ENCODE data around the gene ASB3. TPM values are rescaled to one million over a fixed set of nuclear protein-coding genes. Genes with fewer than 3 reads are reported as not detected.

ASB3 gene
- polyA plus RNA-seq, 2 of the 4 experiments (the other 2 are of a cell fraction): 13.5 to 35.9 TPM

GRCh38 chr2:53646788-53647187 lies 140.0 kb downstream of the ASB3 start:
- FAIRE-seq (no peak), DNase-seq (ENCODE audit: low read depth in 1 of 2, low spot score in 1 of 2) (no peak), ATAC-seq (no peak)
- no peaks in the 10 kb centered on the region for H3K4me1 ChIP-seq
- ChIA-PET POLR2A (no interaction called here), CTCF (interaction anchor here (1.8 kb wide), 1 partner anchor 24 kb away, joined by 3 read pairs; no protein-coding TSS in a partner anchor)
- 51% methylated on average over 2 of the region's 2 CpGs for WGBS (ENCODE audit: missing lambda C conversion rate)
- H3K9me3 ChIP-seq: no peaks in the 10 kb centered on the region
- no peak overlapping the region for H3K4me3 ChIP-seq
- no peak for TF ChIP-seq TP53 (CRISPR knock-in tag; IDR thresholded peaks at IDR 0.05)
- no peak for TF ChIP-seq E2F6 (IDR thresholded peaks at IDR 0.05; ENCODE audit: borderline replicate concordance, low read depth)
- no peak for TF ChIP-seq CBX2 (IDR thresholded peaks at IDR 0.05; ENCODE audit: borderline replicate concordance, low read depth)
- TF ChIP-seq EP300 (IDR thresholded peaks at IDR 0.05): no peak
- TF ChIP-seq NFE2L2 (conservative IDR thresholded peaks at IDR 0.05; ENCODE audit: low read length): no peak
- no peak for TF ChIP-seq MAX (IDR thresholded peaks at IDR 0.05)
- no peak for TF ChIP-seq JUNB (IDR thresholded peaks at IDR 0.05)
- TF ChIP-seq REST (IDR thresholded peaks at IDR 0.05): no peak
- no peak for TF ChIP-seq FOXS1 (CRISPR knock-in tag; IDR thresholded peaks at IDR 0.05)
- no peak for TF ChIP-seq SREBF2 (IDR thresholded peaks at IDR 0.05)
- TF ChIP-seq ATOH8 (CRISPR knock-in tag; IDR thresholded peaks at IDR 0.05; ENCODE audit: low read depth): no peak
- no peak for TF ChIP-seq RAD21 (conservative IDR thresholded peaks at IDR 0.05 in 1 of 2, IDR thresholded peaks at IDR 0.05 in 1 of 2)
- no peak for TF ChIP-seq EHF (CRISPR knock-in tag; IDR thresholded peaks at IDR 0.05)
- TF ChIP-seq POLR2AphosphoS2 (conservative IDR thresholded peaks at IDR 0.05; ENCODE audit: low read length): no peak
- TF ChIP-seq HOXA7 (CRISPR knock-in tag; IDR thresholded peaks at IDR 0.05): no peak
- TF ChIP-seq CHD4 (IDR thresholded peaks at IDR 0.05; ENCODE audit: borderline replicate concordance): no peak
- no peak for TF ChIP-seq FOSB (CRISPR knock-in tag; IDR thresholded peaks at IDR 0.05)
- no peak for TF ChIP-seq CHD2 (IDR thresholded peaks at IDR 0.05; ENCODE audit: low read length, partially characterized antibody)
- H3K27ac ChIP-seq: no peak overlapping the region
- no peak overlapping the region for H3K4me2 ChIP-seq

GRCh38 chr2:53641290-53641689 lies 145.5 kb downstream of the ASB3 start:
- Histone ChIP-seq H3K27ac (no peak overlapping the region), H3K4me3 (no peak overlapping the region), H3K4me1 (no peaks in the 10 kb centered on the region), H3K9me3 (no peaks in the 10 kb centered on the region), H3K4me2 (no peak overlapping the region)
- ATAC-seq: no peak
- no peak for DNase-seq (ENCODE audit: low read depth in 1 of 2, low spot score in 1 of 2)
- POLR2A ChIA-PET: no interaction called here
- FAIRE-seq: no peak
- WGBS (ENCODE audit: missing lambda C conversion rate): 57% methylated on average over 7 of the region's 7 CpGs
- CTCF ChIA-PET: no interaction called here
- TF ChIP-seq ZSCAN20 (CRISPR knock-in tag; IDR thresholded peaks at IDR 0.05): no peak
- no peak for TF ChIP-seq NR3C1 (IDR thresholded peaks at IDR 0.05)
- TF ChIP-seq ZC3H11A (IDR thresholded peaks at IDR 0.05): no peak
- TF ChIP-seq RAD21 (conservative IDR thresholded peaks at IDR 0.05 in 1 of 2, IDR thresholded peaks at IDR 0.05 in 1 of 2): no peak
- no peak for TF ChIP-seq MAFK (IDR thresholded peaks at IDR 0.05; ENCODE audit: partially characterized antibody)
- no peak for TF ChIP-seq EHMT2 (IDR thresholded peaks at IDR 0.05; ENCODE audit: low read depth)
- no peak for TF ChIP-seq RFX5 (IDR thresholded peaks at IDR 0.05)
- TF ChIP-seq RARB (CRISPR knock-in tag; IDR thresholded peaks at IDR 0.05): no peak
- no peak for TF ChIP-seq BHLHE40 (IDR thresholded peaks at IDR 0.05; ENCODE audit: low read depth, low read length)
- no peak for TF ChIP-seq PHF8 (IDR thresholded peaks at IDR 0.05; ENCODE audit: borderline replicate concordance, low read depth)
- no peak for TF ChIP-seq EP300 (IDR thresholded peaks at IDR 0.05)
- TF ChIP-seq CHD2 (IDR thresholded peaks at IDR 0.05; ENCODE audit: low read length, partially characterized antibody): no peak
- TF ChIP-seq RCOR1 (IDR thresholded peaks at IDR 0.05; ENCODE audit: low read depth, low read length): no peak
- no peak for TF ChIP-seq HOXB5 (CRISPR knock-in tag; IDR thresholded peaks at IDR 0.05)
